Measurements from ENCODE around the gene ZBED6.
"Not testable (repeated sequence)": the region's sequence is repeated elsewhere in the genome, so short reads cannot be mapped to it uniquely, and the experiment has no call there.

The ZBED6 gene

GRCh38 chr1:203795441-203796235 lies at the start of gene ZBED6, which contains the start of gene ZC3H11A:
TSS of gene ZBED6 (plus strand) at chr1:203795623. CDS start at chr1:203797523, 1,900 bp downstream.
TSS of gene ZC3H11A (plus strand) at chr1:203795623. CDS start at chr1:203817071, 21,448 bp downstream.
- in situ Hi-C loops (cut with MboI; ENCODE audit: low sequenced_read_pairs), result no loop called here

- in situ Hi-C loops (cut with MboI; ENCODE audit: low sequenced_read_pairs), result no loop called here
Observed at GRCh38 chr1:203746281-203746680, 49.1 kb upstream of the ZBED6 start.

DNA sequence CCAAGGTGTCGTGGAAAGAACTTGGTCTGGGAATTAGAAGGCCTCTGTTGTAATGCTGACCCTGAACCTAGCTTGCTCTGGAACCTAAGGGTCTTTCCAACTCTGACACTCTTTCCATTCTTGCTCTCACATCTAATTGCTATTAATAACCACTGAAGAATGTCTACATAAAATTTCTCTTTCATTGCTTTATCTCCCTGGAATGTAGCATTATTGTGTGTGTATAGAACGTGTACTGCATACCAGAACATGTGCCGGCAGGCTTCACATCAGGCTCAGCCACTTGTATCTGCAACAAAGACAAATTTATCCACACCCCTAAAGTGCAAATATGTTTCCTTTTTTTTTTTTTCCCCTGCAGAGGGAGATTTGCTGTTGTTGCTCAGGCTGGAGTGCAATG lies 44.4 kb upstream of the ZBED6 start:
- in situ Hi-C loops (cut with MboI; ENCODE audit: low sequenced_read_pairs), result no loop called here

- in situ Hi-C loops (cut with MboI; ENCODE audit: low sequenced_read_pairs), result not testable (repeated sequence)
Observed at GRCh38 chr1:203751618-203752361, 43.6 kb upstream of the ZBED6 start.

GRCh38 chr1:203754455-203754864 lies 41.0 kb upstream of the ZBED6 start:
- in situ Hi-C loops (cut with MboI; ENCODE audit: low sequenced_read_pairs), result no loop called here

DNA sequence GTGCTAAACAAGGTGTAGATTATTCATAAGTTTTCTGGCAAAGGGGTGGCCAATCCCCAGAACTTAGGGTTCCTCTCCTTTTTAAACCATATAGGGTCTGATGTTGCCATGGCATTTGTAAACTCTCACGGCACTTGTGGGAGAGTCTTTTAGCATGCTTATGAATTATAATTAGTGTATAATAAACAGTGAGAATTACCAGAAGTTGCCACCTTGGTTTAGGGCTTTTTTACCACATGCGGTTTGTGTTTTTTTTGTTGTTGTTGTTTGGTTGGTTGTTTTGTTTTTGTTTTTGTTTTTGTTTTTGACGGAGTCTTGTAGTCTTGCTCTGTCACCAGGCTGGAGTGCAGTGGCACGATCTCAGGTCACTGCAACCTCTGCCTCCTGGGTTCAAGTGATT lies 39.4 kb upstream of the ZBED6 start:
- in situ Hi-C loops (cut with MboI; ENCODE audit: low sequenced_read_pairs), result no loop called here

GRCh38 chr1:203758749-203759148 lies 36.7 kb upstream of the ZBED6 start:
- in situ Hi-C loops (cut with MboI; ENCODE audit: low sequenced_read_pairs), result not testable (repeated sequence)

DNA sequence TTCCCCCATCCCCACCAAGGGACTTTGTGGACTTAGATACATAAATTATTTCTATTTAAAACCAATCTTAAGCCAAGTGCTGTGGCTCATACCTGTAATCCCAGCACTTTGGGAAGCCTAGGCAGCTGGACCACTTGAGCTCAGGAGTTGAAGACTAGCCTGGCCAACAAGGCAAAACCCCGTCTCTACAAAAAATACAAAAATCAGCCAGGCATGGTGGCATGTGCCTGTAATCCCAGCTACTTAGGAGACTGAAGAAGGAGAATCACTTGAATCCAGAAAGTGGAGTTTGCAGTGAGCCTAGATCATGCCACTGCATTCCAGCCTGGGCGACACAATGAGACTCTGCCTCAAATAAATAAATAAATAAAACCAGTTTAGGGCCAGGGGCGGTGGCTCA lies 34.9 kb upstream of the ZBED6 start:
- in situ Hi-C loops (cut with MboI; ENCODE audit: low sequenced_read_pairs), result no loop called here

DNA sequence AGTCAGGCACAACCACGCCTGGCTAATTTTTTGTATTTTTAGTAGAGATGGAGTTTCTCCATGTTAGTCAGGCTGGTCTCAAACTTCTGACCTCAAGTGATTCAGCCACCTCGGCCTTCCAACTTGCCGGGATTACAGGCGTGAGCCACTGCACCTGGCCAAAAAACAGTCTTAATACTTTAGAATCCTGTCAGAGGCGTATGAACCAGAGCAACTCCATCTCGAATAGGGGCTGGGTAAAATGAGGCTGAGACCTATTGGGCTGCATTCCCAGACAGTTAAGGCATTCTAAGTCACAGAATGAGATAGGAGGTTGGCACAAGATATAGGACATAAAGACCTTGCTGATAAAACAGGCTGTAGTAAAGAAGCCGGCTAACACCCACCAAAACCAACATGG lies 33.5 kb upstream of the ZBED6 start:
- in situ Hi-C loops (cut with MboI; ENCODE audit: low sequenced_read_pairs), result not testable (repeated sequence)

GRCh38 chr1:203763505-203763904 lies 31.9 kb upstream of the ZBED6 start:
- in situ Hi-C loops (cut with MboI; ENCODE audit: low sequenced_read_pairs), result no loop called here

DNA sequence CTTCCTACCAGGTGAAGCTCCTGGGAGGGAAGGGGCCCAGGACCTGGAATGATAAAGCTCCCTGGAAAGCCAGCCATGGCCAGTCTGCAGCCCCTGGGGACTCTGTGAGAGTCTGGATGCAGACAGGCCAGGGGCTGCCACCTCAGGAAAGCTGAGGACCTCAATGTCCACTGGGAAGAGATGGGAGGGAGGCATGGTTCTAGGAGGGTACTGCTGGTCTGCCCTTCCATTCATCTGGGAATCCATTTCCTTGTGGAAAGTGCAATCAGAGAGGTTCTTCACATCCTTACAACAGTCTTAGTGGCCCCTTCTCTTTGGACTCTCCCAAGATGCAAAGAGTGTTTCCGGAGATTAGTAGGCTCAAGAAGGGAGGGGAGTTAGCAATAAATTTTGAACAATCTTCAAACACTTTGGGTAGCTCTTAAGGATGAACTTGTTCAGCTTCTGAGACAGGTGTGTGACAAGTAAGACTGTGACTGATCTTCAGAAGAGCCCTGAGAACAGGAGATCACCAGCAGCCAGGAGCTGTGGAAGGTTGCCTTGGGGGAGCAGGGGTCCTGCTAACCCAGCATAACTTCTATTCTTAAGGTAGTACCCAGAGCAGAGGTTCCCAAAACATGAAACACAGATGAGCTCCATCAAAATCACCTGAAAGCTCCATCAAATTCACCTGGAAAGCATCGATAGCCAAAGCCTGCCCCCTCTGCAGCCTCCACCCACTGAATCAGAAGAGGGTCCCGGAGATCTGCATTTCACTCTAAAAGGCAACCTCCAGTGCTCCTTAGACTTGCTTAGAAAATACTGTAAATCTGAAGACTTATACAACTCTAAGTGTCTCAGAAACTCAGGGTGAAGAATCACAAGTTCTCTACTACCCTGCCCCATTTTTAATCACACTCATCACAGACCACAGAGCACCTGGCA lies 31.1 kb upstream of the ZBED6 start:
- in situ Hi-C loops (cut with MboI; ENCODE audit: low sequenced_read_pairs), result no loop called here

DNA sequence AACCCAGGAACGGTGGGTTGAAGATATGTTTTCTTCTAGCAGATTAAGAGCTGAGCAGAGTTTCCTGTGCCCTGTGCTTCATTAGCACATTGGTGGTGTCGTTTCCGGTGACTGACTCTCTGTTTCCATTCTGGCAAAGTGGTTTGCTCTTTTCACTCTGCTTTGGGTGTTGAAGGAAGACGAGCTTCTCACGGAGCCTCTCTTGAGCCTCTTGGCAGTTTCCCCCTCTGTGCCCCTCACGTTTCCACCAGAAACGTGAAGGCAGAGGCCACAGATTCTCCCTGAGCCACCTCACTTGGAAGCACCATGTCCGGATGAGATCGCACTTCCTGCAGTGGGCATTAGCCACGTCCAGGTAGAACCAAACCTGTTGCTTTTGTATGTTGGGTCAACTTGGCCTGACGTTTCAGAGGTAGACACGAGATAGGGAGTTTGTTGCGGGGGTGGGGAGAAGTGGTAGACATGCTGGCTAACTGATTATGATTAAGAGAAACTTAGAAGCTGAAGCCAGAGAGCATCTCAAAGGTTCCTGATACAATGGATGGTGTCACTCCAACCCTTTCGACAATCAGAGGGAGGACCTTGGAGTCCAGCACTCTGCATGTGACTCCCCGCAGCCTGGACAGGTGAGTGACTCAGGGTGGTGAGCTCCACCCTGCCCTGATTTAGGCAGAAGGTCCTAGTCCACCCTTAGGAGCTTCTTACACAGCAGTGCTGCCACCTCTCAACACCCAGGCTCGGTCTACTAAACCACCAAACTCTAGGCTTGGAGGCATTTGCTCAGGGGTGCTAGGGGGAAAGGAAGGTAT lies 30.2 kb upstream of the ZBED6 start, which contains the start of gene LAX1:
LAX1 (plus strand) TSS at position 155 of the 809 bp plus-strand sequence; CDS start at position 538, 383 bp downstream.
- in situ Hi-C loops (cut with MboI; ENCODE audit: low sequenced_read_pairs), result no loop called here

- in situ Hi-C loops (cut with MboI; ENCODE audit: low sequenced_read_pairs), result no loop called here
Observed at GRCh38 chr1:203768256-203768655, 27.2 kb upstream of the ZBED6 start.

GRCh38 chr1:203769505-203770343 lies 25.7 kb upstream of the ZBED6 start:
- in situ Hi-C loops (cut with MboI; ENCODE audit: low sequenced_read_pairs), result no loop called here

GRCh38 chr1:203771901-203772301 lies 23.5 kb upstream of the ZBED6 start:
- in situ Hi-C loops (cut with MboI; ENCODE audit: low sequenced_read_pairs), result no loop called here

GRCh38 chr1:203772836-203773235 lies 22.6 kb upstream of the ZBED6 start:
- in situ Hi-C loops (cut with MboI; ENCODE audit: low sequenced_read_pairs), result no loop called here

- in situ Hi-C loops (cut with MboI; ENCODE audit: low sequenced_read_pairs), result no loop called here
Observed at GRCh38 chr1:203776636-203777035, 18.8 kb upstream of the ZBED6 start.

GRCh38 chr1:203777596-203777995 lies 17.8 kb upstream of the ZBED6 start:
- in situ Hi-C loops (cut with MboI; ENCODE audit: low sequenced_read_pairs), result no loop called here

- in situ Hi-C loops (cut with MboI; ENCODE audit: low sequenced_read_pairs), result no loop called here
Observed at GRCh38 chr1:203778146-203778545, 17.3 kb upstream of the ZBED6 start.
